Smooth muscle cell of bladder (primary cell): ENCODE results near the gene SRRM5. TPM values are rescaled to one million over a fixed set of nuclear protein-coding genes. Genes with fewer than 3 reads are reported as not detected.

Experiments
- total RNA-seq: library from RNA; depleted of rRNA; stranded (reverse); fragments of >200 nt; gene quantifications from 2 replicates; pipeline ENCODE4 v1.2.3, GENCODE V29; 2014

SRRM5 gene, protein sequence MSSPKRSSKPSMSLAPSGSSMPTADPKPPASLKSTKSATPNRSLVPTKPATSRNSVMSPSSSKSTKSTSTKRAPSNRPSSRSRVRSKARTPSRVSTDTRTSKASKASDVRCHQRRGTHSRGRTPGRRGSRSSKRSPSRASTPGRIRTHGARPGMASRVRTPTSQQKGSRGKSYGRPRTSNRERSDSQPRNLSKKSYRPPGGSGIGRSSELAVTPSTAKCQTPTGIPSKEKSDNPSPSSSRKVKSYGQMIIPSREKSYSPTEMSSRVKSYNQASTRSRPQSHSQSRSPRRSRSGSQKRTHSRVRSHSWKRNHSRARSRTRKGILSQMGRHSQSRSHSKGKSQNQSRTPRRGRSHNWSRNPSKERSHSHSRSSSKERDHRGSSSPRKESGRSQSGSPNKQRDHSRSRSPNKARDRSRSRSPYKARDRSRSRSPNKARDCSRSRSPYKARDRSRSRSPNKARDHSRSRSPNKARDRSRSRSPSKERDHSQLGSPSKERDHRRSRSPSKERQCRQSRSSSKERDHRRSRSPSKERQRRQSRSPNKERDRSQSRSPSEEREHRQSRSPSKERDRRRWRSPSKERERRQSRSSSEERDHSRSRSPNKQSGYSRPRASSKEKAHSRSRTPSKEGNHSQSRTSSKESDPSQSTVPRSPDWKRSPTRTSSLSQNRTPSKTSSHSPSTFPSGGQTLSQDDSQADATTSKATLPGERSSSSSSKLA
- not detected in 2 replicates for total RNA-seq

DNA sequence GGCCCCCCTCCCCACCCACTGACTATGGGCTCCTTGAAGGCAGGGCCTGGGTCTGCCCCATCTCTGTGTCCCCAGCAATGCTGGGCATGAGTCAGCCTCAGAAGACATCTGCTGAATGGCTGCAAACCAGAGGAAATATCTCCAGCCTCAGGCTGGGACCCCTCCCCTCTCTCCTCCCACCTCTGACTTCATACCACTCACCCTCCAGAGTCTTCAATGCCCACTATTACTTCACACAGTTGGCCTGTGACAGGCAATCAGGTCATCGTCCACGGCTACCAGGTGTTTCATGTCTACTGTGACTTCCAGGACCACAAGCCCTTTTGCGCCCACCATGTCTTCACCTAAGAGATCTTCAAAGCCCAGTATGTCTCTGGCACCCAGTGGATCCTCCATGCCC is at the start of gene SRRM5:
TSS of gene SRRM5 (plus strand) at position 301 of the 400 bp plus-strand sequence. CDS start at position 335, 34 bp downstream.

DNA sequence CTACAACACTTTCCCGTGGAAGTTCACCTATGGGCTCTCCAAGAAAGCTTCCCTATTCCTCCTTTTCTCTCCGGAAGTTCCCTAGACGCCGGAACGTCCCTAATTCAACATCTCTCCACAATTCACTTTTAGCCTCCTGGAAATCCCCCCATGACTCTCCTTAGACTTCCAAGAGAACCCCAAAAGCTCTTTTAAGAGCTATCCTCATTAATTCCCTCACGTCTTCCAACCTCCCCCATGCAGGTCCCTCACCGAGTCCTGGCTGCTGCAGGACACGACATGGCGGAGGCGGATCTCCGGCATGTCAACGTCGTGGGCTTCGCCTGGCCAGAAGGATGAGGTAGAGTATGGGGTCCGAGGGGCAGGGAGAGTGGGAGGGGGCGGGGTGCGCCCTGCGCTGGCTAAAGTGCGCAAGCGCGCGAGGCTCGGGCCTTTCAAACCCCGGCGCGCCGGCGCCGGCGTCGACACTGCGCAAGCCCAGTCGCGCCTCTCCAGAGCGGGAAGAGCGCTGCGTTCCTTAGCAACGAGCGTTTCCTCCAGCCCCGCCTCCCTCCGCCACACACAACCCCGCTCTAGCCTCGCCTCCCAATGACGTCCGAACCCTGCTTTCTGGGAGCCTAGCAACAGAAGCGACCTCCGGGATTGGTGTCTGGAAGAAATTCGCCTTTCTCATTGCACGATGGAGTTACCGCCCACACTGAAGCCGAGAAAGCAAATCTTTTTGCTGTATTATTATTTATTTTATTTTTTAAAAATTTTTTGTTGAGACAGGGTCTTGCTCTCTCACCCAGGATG is 36.5 kb upstream of the SRRM5 start, which contains the start of the genes PINLYP and XRCC1:
TSS of gene PINLYP (plus strand) at position 646 of the 795 bp plus-strand sequence. CDS start 1,391 bp downstream, outside the sequence.
TSS of gene XRCC1 (minus strand) at position 372 of the 795 bp plus-strand sequence. CDS start at position 303, 69 bp downstream.

DNA sequence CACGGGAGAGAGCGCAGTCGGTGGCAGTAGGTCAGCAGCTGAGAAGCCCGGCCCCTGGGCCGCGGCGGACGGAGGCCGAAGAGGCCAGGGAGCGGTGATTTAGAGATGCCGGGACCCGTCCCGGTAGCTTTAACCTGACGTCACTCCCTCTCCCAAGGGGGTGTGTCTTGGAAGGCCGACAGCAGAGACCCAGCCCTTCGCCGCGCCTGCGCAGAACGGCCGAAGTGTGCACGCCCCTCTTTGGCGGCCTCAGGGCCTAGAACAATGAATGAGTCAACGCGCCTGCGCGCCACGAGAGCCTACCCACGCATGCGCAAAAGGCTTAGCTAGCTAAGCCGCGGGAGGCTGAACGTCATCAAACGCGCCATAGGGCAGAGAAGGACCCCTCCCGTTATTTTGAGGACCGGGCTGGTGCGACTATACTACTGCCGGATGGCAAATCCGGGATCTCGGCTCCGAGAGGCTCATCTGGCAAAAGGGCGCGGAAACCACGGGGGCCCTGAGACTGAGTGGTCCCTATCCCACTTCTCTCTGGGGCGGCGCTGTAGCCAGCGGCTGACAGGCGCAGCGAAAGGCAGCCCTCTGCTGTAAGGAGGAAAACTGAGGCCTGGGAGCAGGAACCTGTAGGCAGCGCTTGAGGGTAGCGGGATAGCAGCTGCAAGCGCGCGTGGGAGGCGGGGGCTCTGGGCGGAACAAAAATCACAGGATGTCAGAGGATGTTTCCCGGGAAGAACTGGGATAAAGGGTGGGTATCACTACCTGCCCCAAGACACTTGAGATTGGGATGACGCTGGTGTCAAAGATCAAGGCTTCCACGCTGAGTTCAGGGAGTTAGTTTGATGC is 15.7 kb upstream of the SRRM5 start, which contains the start of the genes IRGQ and ZNF576:
TSS of gene IRGQ (minus strand) at position 136 of the 843 bp plus-strand sequence. CDS start 796 bp downstream, outside the sequence.
TSS of gene ZNF576 (plus strand) at position 597 of the 843 bp plus-strand sequence. CDS start 514 bp downstream, outside the sequence.

DNA sequence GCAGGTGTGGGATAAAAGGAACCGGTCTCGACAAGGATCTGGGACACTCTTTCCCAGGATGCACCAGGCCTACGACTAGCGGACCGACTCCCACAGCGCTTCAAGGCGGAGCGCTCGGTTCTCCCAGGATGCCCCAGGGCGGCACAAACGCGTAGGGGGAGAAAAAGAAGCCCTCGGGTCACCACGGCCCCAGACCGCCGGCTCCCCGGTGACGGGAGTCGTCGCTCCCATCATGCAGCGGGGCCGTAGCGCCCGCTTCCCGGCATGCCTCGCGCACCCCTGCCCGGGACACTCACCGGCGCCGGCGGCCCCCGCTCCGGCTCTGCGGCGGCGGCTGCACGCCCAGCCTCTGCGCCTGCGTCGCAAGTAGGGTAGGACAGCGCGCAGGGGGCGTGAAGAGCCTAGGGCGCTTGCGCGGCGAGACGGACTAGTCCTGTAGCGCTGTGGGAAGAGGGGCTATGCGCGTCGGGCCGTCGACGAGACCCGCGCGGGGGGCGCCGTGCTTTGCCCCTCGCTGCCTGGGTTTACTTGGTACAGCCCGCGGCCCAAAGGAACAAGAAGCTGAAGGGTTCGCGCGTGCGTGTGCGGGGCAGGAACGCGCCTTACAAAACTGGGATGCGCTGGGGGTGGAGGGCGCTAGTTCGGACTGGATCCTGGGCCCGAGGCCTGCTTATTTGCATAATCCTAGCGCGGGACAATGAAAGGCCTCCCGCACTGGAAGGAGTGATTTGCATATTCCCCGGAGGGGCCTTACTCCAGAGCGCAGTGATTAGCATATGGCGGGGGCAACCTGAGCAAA is 7.6 kb downstream of the SRRM5 start, which contains the start of gene ZNF428:
TSS of gene ZNF428 (minus strand) at position 368 of the 799 bp plus-strand sequence. CDS start 5,325 bp downstream, outside the sequence.

DNA sequence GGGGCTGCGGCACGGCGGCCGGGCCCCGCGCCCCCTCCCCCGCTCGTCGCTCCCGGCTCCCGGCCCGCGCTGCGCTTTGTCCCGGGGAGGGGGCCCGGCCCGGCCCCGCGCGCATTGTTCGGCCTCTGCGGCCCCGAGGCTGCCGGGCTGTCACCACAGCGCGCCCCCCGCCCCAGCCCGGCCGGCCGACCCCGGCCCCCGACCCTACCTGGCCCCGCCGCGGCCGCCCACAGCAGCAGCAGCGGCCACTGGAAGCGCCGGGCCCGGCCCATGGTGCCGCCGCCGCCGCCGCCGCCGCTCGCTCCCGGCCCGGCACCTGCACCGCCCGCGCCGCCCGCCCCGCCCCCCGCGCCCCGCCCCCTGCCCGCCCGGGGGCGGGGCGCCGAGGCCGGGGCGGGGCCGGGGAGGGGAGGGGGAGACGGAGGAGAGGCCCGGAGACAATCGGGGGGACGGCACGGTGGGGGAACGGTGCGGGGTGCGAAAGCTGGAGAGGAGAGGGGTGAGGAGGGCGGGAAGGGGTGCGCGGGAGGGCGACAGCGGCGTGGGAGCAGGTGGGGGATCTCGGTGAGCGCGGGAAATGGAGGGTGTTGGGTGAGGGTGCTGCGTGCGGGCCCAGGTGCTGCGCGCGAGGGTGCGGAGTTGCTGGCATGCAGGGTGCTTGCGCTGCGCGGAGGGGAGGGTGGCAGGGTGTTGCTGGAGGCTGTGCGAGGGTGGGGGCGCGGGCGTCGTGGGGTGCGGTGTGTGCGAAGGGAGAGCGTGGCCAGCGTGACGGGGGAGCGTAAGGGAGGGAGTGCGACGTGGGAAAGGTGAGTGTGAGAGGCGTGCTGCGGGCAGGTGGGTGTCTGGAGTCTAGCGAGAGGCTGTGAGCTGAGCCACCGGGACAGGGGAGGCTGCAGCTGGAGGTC is 27.9 kb downstream of the SRRM5 start, which contains the start of gene CADM4:
TSS of gene CADM4 (minus strand) at position 332 of the 905 bp plus-strand sequence. CDS start at position 272, 60 bp downstream.

Other genes starting within 250 kb of the SRRM5 start
- not detected in 2 replicates for gene TEX101, start 197.2 kb upstream of the SRRM5 start, total RNA-seq
- gene LYPD3, start 146.5 kb upstream of the SRRM5 start, total RNA-seq, result 0.09 and 0.14 TPM in 2 replicates
- gene PHLDB3, start 107.3 kb upstream of the SRRM5 start, total RNA-seq, result 15.4 and 19.2 TPM in 2 replicates
- gene ETHE1, start 84.9 kb upstream of the SRRM5 start, total RNA-seq, result 92.9 and 117 TPM in 2 replicates
- 0.14 and 0.28 TPM in 2 replicates for gene ZNF575, start 78.9 kb upstream of the SRRM5 start, total RNA-seq
- gene XRCC1, start 36.6 kb upstream of the SRRM5 start, total RNA-seq, result 7.7 and 11.8 TPM in 2 replicates
- gene PINLYP, start 36.3 kb upstream of the SRRM5 start, total RNA-seq, result 0.55 and 1.4 TPM in 2 replicates
- gene IRGQ, start 16.0 kb upstream of the SRRM5 start, total RNA-seq, result 15.6 and 17.4 TPM in 2 replicates
- 7.1 and 11.4 TPM in 2 replicates for gene ZNF576, start 15.5 kb upstream of the SRRM5 start, total RNA-seq
- 35.0 and 37.5 TPM in 2 replicates for gene ZNF428, start 7.5 kb downstream of the SRRM5 start, total RNA-seq
- gene CADM4, start 27.8 kb downstream of the SRRM5 start, total RNA-seq, result 2.0 and 3.0 TPM in 2 replicates
- gene PLAUR, start 58.1 kb downstream of the SRRM5 start, total RNA-seq, result 75.2 and 84.7 TPM in 2 replicates
- gene IRGC, start 104.0 kb downstream of the SRRM5 start, total RNA-seq, result not detected in 2 replicates
- gene SMG9, start 142.9 kb downstream of the SRRM5 start, total RNA-seq, result 5.5 and 7.4 TPM in 2 replicates
- gene KCNN4, start 168.9 kb downstream of the SRRM5 start, total RNA-seq, result 0.28 and 0.55 TPM in 2 replicates
- 0.14 and 0.74 TPM in 2 replicates for gene LYPD5, start 190.4 kb downstream of the SRRM5 start, total RNA-seq
- 11.4 and 14.1 TPM in 2 replicates for gene ZNF283, start 215.2 kb downstream of the SRRM5 start, total RNA-seq